ENCODE results near the gene CXCL17. TPM values are rescaled to one million over a fixed set of nuclear protein-coding genes. Genes with fewer than 3 reads are reported as not detected.

Gene CXCL17
- total RNA-seq, 4 donors from 2014 or later, result not detected

DNA sequence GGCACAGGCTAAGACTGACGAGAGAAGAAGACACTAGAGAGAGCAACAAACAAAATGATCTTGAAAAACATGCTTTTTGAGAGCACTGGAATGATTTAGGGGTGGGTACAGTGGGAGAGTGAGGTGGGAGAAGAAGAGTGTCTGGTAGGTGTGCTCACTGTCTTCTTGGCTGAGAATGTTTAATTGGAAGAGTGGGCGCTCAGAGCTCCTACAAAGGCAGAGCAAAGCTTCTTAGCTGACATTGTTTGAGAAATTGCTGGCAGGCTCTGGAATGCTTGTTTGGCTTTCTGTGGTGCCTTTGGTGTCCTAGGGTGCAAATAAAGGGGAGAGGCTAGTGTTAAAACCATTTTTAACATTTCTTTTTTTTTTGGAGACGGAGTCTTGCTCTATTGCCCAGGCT, 14.1 kb downstream of the CXCL17 start:
- TF ChIP-seq, protein P1, sequence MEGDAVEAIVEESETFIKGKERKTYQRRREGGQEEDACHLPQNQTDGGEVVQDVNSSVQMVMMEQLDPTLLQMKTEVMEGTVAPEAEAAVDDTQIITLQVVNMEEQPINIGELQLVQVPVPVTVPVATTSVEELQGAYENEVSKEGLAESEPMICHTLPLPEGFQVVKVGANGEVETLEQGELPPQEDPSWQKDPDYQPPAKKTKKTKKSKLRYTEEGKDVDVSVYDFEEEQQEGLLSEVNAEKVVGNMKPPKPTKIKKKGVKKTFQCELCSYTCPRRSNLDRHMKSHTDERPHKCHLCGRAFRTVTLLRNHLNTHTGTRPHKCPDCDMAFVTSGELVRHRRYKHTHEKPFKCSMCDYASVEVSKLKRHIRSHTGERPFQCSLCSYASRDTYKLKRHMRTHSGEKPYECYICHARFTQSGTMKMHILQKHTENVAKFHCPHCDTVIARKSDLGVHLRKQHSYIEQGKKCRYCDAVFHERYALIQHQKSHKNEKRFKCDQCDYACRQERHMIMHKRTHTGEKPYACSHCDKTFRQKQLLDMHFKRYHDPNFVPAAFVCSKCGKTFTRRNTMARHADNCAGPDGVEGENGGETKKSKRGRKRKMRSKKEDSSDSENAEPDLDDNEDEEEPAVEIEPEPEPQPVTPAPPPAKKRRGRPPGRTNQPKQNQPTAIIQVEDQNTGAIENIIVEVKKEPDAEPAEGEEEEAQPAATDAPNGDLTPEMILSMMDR (IDR thresholded peaks at IDR 0.05; ENCODE audit: low read depth), result no peak

GRCh38 chr19:42427313-42427712, 15.4 kb downstream of the CXCL17 start, which contains the start of gene LIPE:
Gene LIPE (minus strand): TSS chr19:42427388. CDS start chr19:42427149, 239 bp downstream.
- TF ChIP-seq, protein P1 (IDR thresholded peaks at IDR 0.05; ENCODE audit: low read depth), result no peak

- TF ChIP-seq, protein P1 (IDR thresholded peaks at IDR 0.05; ENCODE audit: low read depth), result no peak
Measured at GRCh38 chr19:42426643-42427042, 16.1 kb downstream of the CXCL17 start.

- TF ChIP-seq, protein P1 (IDR thresholded peaks at IDR 0.05; ENCODE audit: low read depth), result no peak
Measured at GRCh38 chr19:42424712-42425131, 18.0 kb downstream of the CXCL17 start.

DNA sequence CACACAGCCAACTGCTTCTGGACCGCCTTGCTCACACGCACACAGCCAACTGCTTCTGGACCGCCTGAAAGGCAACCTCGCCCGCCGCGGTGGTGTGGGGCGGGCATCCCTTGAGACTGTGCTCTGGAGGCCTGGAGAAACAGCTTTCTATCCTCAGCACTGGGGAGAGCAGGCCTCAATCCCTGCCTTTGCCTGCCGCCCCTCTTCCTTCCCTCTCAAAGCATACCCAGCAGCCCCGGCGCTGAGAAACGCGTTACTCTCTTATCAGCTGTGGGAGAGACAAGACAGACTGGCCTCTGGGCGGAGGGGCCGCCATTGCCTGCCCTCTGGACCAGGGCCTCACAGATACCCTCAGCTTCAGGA, 18.4 kb downstream of the CXCL17 start:
- TF ChIP-seq, protein P1 (IDR thresholded peaks at IDR 0.05; ENCODE audit: low read depth), result no peak

- TF ChIP-seq, protein P1 (IDR thresholded peaks at IDR 0.05; ENCODE audit: low read depth), result no peak
Measured at GRCh38 chr19:42423462-42424344, 19.0 kb downstream of the CXCL17 start.

- TF ChIP-seq, protein P1 (IDR thresholded peaks at IDR 0.05; ENCODE audit: low read depth), result no peak
Measured at GRCh38 chr19:42422901-42423461, 19.8 kb downstream of the CXCL17 start.
